Ovary (tissue), 9 donors: Measurements from ENCODE around the gene BCL2A1. TPM values are rescaled to one million over a fixed set of nuclear protein-coding genes. Genes with fewer than 3 reads are reported as not detected.
"Not testable (repeated sequence)": the region's sequence is repeated elsewhere in the genome, so short reads cannot be mapped to it uniquely, and the experiment has no call there.

Experiments
- DNase-seq, 5 donors: peaks; one replicate each; pipeline ENCODE4 v3.0.0-alpha.2; 2019 to 2020
- H3K27ac ChIP-seq, 2 donors: fragments of 200-600 bp; one replicate each; pipeline versions ENCODE4 v1.5.1 to v1.8.0; 2019 to 2022
- H3K27me3 ChIP-seq: fragments of 200-600 bp; one replicate; pipeline ENCODE4 v1.8.0; 2022
- H3K36me3 ChIP-seq: fragments of 200-600 bp; sonication (generic); one replicate; pipeline ENCODE4 v1.5.1; 2019
- H3K4me1 ChIP-seq: one replicate; pipeline ENCODE4 v1.8.1; 2013; ENCODE audit warnings: mild to moderate bottlenecking, moderate library complexity; ENCODE audit not compliant: insufficient read depth
- H3K4me3 ChIP-seq: fragments of 200-600 bp; sonication (generic); one replicate; pipeline ENCODE4 v1.5.1; 2017
- H3K9me3 ChIP-seq, 2 donors: fragments of 200-600 bp in 1 of 2; sonication (generic) in 1 of 2; one replicate each; pipeline versions ENCODE4 v1.5.1 to v1.8.1; 2013 to 2019; ENCODE audit warnings: mild to moderate bottlenecking in 1 of 2, moderate library complexity in 1 of 2
- EP300 ChIP-seq: sonication (generic); formaldehyde crosslinking; IDR thresholded peaks from one replicate; pipeline ENCODE4 v1.6.1; 2017; ENCODE audit warnings: antibody characterized with exemption
- POLR2A ChIP-seq: fragments of 450-650 bp; IDR thresholded peaks from one replicate; pipeline ENCODE4 v1.6.1; 2017; ENCODE audit warnings: antibody characterized with exemption, mild to moderate bottlenecking, moderate library complexity
- WGBS, 3 donors: extraction: QIAGEN DNeasy Blood & Tissue Kit in 1 of 3; methylation state at CpG; one replicate each; pipeline versions ENCODE4 v1.1.5 to v1.1.7; 2013 to 2017; 5-methylcytosine and 5-hydroxymethylcytosine counted together
- intact Hi-C, 4 donors: fragments of 100-400 bp; cut with DNase I; formaldehyde crosslinking; loops; one replicate each; pipeline versions ENCODE4 v1.11.0 to v1.15.1; 2022 to 2023
- polyA plus RNA-seq, 2 donors: library from polyadenylated mRNA; stranded (reverse); fragments of 200-250 nt in 1 of 2; fragments of 350-450 nt in 1 of 2; fragmentation: Illumina TruSeq in 1 of 2; extraction: RNeasy Lipid Tissue Mini Kit (QIAGEN cat#74804) in 1 of 2; gene quantifications; one replicate each; pipeline ENCODE4 v1.2.3, GENCODE V29; 2013 to 2014
- total RNA-seq, 7 donors: library from RNA; depleted of rRNA in 2 of 7; stranded (reverse); fragments of >200 nt in 2 of 7; fragmentation: NEBNext Ultra II Directional in 3 of 7; extraction: Animal tissue kit (Norgen Biotek cat#: 25700) in 3 of 7; gene quantifications; one replicate each; pipeline versions ENCODE4 v1.1.0 to v1.2.4, GENCODE V29; 2016 to 2023
- TF ChIP-seq, protein P1 (sequence below), 3 donors: fragments of 450-650 bp in 2 of 3; fragments of 200-600 bp in 1 of 3; IDR thresholded peaks; one replicate each; pipeline versions ENCODE4 v1.5.1 to v1.8.0; 2016 to 2022; ENCODE audit warnings: antibody characterized with exemption in 3 of 3, mild to moderate bottlenecking in 1 of 3
- donor health status: DM: no; HTN: no; CAD: no; lungs with moderate emphysema.
- donor health status: DM: no; HTN: no; CAD: no.
- donor health status: Bipolar disorder and iron deficiency.
- donor health status: DM: yes; HTN: yes; CAD: no.
- donor health status: DM: no; HTN: no; CAD: no.
- donor health status: DM: yes; HTN: yes; CAD: no.

Gene BCL2A1
- total and polyA plus RNA-seq, 9 donors: 0.48 to 4.0 (median 1.2) TPM; not detected in 1

DNA sequence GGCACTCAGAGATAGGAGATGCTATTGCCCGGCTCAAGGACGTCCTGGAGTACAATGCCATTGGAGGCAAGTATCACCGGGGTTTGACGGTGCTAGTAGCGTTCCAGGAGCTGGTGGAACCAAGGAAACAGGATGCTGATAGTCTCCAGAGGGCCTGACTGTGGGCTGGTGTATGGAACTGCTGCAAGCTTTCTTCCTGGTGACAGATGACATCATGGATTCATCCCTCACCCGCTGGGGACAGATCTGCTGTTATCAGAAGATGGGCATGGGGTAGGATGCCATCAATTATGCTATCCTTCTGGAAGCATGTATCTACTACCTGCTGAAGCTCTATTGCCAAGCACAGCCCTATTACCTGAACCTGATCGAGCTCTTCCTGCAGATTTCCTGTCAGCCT is 26.4 kb downstream of the BCL2A1 start:
- Histone ChIP-seq H3K36me3 (no peaks in the 10 kb centered on the region), H3K27me3 (no peaks in the 10 kb centered on the region), H3K4me3 (no peak overlapping the region), H3K9me3 (no peaks in the 10 kb centered on the region), H3K4me1 (no peaks in the 10 kb centered on the region), H3K27ac (no peak overlapping the region)
- intact Hi-C loops: no loop called here
- WGBS, 3 donors: 83 to 94% (median 84%) methylated on average over 7 of the region's 7 CpGs
- TF ChIP-seq EP300 (no peak), POLR2A (no peak)
- TF ChIP-seq, protein P1, sequence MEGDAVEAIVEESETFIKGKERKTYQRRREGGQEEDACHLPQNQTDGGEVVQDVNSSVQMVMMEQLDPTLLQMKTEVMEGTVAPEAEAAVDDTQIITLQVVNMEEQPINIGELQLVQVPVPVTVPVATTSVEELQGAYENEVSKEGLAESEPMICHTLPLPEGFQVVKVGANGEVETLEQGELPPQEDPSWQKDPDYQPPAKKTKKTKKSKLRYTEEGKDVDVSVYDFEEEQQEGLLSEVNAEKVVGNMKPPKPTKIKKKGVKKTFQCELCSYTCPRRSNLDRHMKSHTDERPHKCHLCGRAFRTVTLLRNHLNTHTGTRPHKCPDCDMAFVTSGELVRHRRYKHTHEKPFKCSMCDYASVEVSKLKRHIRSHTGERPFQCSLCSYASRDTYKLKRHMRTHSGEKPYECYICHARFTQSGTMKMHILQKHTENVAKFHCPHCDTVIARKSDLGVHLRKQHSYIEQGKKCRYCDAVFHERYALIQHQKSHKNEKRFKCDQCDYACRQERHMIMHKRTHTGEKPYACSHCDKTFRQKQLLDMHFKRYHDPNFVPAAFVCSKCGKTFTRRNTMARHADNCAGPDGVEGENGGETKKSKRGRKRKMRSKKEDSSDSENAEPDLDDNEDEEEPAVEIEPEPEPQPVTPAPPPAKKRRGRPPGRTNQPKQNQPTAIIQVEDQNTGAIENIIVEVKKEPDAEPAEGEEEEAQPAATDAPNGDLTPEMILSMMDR (IDR thresholded peaks at IDR 0.05): no peak
- DNase-seq: no peak

DNA sequence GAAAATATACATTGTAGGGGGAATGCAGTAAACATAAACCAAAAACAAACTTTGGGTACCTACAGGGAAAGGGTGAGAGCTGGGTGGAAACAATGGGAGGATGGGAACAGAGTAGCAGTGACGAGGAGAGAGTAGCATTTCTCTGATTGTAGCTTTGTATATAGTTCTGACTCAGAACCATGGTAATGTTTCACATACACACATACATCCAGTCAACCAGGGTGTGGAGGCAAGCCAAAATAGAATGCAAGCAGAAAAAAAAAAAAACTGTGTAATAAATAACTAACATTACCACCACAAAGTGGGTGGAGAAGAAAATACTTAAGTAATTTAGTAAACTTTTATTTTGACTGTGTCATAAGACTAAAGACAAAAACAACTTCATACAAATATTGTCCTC is 27.2 kb downstream of the BCL2A1 start:
- WGBS, 3 donors: 72 to 79% (median 75%) methylated on average over 1 of the region's 1 CpG
- no peaks in the 10 kb centered on the region for H3K27me3 ChIP-seq
- no peaks in the 10 kb centered on the region for H3K4me1 ChIP-seq
- no peak overlapping the region for H3K4me3 ChIP-seq
- DNase-seq: no peak
- intact Hi-C loops: no loop called here
- no peaks in the 10 kb centered on the region for H3K9me3 ChIP-seq
- no peak overlapping the region for H3K27ac ChIP-seq
- no peak for TF ChIP-seq POLR2A
- TF ChIP-seq, protein P1 (IDR thresholded peaks at IDR 0.05): no peak
- TF ChIP-seq EP300: no peak
- no peaks in the 10 kb centered on the region for H3K36me3 ChIP-seq

DNA sequence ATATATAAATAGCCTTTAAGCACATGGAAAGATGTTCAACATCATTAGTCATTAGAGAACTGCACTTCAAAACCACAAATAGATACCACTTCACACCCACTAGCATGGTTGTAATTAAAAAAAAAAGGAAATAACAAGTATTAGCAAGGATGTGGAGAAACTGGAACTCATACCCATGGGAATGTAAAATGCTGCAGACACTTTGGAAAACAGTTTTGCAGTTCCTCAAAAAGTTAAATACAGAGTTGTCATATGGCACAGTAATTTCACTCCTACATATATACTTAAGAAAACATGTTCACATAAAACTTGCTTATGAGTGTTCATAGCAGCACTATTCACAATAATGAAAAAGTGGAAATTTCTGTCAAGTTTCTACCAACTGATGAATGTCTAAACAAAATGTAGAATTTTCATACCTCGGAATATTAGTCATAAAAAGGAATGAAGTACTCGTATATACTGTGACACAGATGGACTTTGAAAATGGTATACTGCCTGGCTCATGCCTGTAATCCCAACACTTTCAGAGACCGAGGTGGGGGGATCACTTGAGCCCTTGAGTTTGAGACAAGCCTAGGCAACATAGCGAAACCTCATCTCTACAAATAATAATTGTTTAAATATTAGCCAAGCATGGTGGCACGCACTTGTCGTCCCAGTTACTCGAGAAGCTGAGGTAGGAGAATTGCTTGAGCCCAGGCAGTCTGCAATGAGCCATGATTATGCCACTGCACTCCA is 28.1 kb downstream of the BCL2A1 start:
- TF ChIP-seq POLR2A (no peak), EP300 (no peak)
- no peak for DNase-seq
- H3K27me3 ChIP-seq: no peaks in the 10 kb centered on the region
- no peaks in the 10 kb centered on the region for H3K36me3 ChIP-seq
- no peaks in the 10 kb centered on the region for H3K4me1 ChIP-seq
- H3K27ac ChIP-seq: no peak overlapping the region
- 84 to 88% (median 86%) methylated on average over 7 of the region's 7 CpGs for WGBS, 3 donors
- H3K9me3 ChIP-seq: no peaks in the 10 kb centered on the region
- intact Hi-C loops: no loop called here
- no peak overlapping the region for H3K4me3 ChIP-seq

DNA sequence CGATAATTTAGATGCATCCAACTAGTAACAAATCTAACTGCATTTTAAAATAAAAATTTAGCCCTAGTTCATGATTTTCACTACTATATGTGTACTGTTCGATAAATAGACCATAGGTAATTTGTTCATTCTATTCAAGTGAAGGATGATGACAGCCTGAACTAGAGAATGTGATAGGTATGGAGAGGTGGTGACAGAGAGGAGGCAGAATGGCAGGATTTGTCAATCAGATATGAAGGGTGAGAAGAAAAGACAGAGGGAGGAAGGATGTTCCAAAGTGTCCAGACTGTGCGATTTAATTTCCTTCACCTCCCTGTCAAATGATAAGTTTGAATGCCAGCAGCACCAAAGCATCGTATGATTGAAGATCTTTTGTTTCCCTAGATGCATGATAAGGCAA is 31.6 kb downstream of the BCL2A1 start:
- H3K4me3 ChIP-seq: no peak overlapping the region
- DNase-seq: no peak
- H3K4me1 ChIP-seq: no peaks in the 10 kb centered on the region
- no peak for TF ChIP-seq POLR2A
- TF ChIP-seq, protein P1 (IDR thresholded peaks at IDR 0.05): no peak
- no peak for TF ChIP-seq EP300
- no peaks in the 10 kb centered on the region for H3K36me3 ChIP-seq
- 86 to 88% (median 88%) methylated on average over 4 of the region's 4 CpGs for WGBS, 3 donors
- intact Hi-C loops: no loop called here
- H3K27me3 ChIP-seq: no peaks in the 10 kb centered on the region
- no peak overlapping the region for H3K27ac ChIP-seq
- no peaks in the 10 kb centered on the region for H3K9me3 ChIP-seq

DNA sequence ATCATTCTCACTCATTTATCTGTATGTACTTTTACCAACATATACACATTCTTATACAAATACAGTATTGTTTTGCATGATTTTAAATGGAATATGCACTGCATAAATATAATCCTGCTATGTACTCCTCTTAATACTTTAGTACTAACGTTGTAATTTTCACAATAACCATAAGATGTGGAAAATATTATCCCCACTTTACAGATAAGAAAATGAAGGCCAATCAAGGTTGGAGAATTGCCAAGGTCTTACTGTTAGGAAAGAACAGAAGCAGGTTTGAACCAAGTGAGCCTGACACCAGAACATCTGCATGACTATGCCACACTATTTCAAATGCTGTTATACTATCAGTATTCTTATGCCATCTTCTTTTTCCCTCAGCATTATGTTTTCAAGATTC is 32.9 kb downstream of the BCL2A1 start:
- TF ChIP-seq POLR2A (no peak), EP300 (no peak)
- TF ChIP-seq, protein P1 (IDR thresholded peaks at IDR 0.05): no peak
- H3K9me3 ChIP-seq: no peaks in the 10 kb centered on the region
- no peak for DNase-seq
- no peaks in the 10 kb centered on the region for H3K36me3 ChIP-seq
- intact Hi-C loops: no loop called here
- no peak overlapping the region for H3K4me3 ChIP-seq
- H3K27ac ChIP-seq: no peak overlapping the region
- H3K27me3 ChIP-seq: no peaks in the 10 kb centered on the region
- WGBS, 3 donors: 22 to 47% (median 33%) methylated on average over 1 of the region's 1 CpG
- H3K4me1 ChIP-seq: no peaks in the 10 kb centered on the region

DNA sequence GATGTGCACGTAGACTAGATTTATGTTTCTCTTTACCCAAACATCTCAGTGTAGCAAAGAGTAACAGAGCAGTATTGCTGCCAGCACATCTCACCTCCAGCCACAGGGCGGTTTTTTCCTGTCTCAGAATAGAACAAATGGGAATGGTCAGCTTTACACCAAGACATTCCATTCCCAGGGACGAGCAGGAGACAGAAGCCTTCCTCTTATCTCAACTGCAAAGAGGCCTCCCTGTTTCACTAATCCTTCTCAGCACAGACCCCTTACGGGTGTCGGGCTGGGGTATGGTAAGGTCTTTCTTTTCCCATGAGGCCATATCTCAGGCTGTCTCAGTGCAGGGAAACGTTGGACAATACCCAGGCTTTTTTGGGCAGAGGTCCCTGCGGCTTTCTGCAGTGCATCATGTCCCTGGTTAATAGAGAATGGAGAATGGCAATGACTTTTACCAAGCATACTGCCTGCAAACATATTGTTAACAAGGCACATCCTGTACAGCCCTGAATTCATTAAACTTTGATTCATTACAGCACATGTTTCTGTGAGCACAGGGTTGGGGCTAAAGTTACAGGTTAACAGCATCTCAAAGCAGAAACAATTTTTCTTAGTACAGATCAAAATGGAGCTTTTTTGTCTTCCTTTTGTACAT is 35.3 kb downstream of the BCL2A1 start:
- H3K9me3 ChIP-seq, H3K36me3 ChIP-seq, H3K27ac ChIP-seq, intact Hi-C loops, H3K4me3 ChIP-seq, DNase-seq, H3K4me1 ChIP-seq, H3K27me3 ChIP-seq: not testable (repeated sequence)
- WGBS, 3 donors: 5 to 9% (median 8%) methylated on average over 7 of the region's 7 CpGs
